Measurements from ENCODE around the gene CFAP70.

DNA sequence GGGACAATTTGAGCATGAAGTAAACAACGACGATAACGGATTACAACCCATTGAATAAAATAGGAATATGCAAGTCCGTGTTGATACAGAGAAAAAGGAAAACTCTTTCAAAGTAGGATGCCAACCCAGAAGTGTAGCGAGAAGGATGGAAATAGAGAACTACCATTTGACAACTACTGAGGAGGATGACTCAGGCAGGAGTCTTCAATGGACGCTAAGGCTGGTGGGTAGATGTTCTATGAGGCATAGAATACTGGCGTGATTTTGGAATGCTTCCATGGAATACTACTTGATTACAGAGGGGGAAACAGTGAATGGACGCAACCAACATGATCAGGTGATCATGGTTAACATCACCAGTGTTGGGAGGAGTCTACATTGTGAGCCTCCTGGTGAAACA is 828 bp upstream of the CFAP70 start:
- TF ChIP-seq, protein P1, sequence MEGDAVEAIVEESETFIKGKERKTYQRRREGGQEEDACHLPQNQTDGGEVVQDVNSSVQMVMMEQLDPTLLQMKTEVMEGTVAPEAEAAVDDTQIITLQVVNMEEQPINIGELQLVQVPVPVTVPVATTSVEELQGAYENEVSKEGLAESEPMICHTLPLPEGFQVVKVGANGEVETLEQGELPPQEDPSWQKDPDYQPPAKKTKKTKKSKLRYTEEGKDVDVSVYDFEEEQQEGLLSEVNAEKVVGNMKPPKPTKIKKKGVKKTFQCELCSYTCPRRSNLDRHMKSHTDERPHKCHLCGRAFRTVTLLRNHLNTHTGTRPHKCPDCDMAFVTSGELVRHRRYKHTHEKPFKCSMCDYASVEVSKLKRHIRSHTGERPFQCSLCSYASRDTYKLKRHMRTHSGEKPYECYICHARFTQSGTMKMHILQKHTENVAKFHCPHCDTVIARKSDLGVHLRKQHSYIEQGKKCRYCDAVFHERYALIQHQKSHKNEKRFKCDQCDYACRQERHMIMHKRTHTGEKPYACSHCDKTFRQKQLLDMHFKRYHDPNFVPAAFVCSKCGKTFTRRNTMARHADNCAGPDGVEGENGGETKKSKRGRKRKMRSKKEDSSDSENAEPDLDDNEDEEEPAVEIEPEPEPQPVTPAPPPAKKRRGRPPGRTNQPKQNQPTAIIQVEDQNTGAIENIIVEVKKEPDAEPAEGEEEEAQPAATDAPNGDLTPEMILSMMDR (IDR thresholded peaks at IDR 0.05; ENCODE audit: insufficient read depth, low read length): no peak
- TF ChIP-seq POLR2AphosphoS5 (IDR thresholded peaks at IDR 0.05; ENCODE audit: low read depth) (no peak), SPI1 (IDR thresholded peaks at IDR 0.05; ENCODE audit: borderline replicate concordance, low read depth) (no peak)
- TF ChIP-seq, protein P2, sequence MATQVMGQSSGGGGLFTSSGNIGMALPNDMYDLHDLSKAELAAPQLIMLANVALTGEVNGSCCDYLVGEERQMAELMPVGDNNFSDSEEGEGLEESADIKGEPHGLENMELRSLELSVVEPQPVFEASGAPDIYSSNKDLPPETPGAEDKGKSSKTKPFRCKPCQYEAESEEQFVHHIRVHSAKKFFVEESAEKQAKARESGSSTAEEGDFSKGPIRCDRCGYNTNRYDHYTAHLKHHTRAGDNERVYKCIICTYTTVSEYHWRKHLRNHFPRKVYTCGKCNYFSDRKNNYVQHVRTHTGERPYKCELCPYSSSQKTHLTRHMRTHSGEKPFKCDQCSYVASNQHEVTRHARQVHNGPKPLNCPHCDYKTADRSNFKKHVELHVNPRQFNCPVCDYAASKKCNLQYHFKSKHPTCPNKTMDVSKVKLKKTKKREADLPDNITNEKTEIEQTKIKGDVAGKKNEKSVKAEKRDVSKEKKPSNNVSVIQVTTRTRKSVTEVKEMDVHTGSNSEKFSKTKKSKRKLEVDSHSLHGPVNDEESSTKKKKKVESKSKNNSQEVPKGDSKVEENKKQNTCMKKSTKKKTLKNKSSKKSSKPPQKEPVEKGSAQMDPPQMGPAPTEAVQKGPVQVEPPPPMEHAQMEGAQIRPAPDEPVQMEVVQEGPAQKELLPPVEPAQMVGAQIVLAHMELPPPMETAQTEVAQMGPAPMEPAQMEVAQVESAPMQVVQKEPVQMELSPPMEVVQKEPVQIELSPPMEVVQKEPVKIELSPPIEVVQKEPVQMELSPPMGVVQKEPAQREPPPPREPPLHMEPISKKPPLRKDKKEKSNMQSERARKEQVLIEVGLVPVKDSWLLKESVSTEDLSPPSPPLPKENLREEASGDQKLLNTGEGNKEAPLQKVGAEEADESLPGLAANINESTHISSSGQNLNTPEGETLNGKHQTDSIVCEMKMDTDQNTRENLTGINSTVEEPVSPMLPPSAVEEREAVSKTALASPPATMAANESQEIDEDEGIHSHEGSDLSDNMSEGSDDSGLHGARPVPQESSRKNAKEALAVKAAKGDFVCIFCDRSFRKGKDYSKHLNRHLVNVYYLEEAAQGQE (IDR thresholded peaks at IDR 0.05; ENCODE audit: insufficient replicate concordance, low read depth): no peak
